ENCODE measurements around the gene RNASEH1.

Gene RNASEH1

DNA sequence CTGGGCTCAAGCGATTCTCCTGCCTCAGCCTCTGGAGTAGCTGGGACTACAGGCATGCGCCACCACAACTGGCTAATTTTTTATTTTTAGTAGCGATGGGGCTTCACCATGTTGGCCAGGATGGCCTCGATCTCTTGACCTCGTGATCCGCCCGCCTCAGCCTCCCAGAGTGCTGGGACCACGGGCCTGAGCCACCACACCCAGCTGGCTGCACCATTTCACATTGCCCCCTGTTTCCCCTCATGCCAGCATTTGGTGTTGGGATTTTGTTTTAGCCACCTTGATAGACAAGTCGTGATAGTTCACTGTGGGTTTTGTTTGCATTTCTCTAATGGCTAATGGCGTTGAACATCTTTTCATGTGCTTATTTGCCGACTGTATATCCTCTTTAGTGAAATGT lies 31.0 kb upstream of the RNASEH1 start:
- no peak for DNase-seq (ENCODE audit: low read depth)
- no peak for TF ChIP-seq CTCF (IDR thresholded peaks at IDR 0.05; ENCODE audit: insufficient read depth, low read depth, low read length, missing control alignments)
- no peak overlapping the region for H3K4me3 ChIP-seq (ENCODE audit: low read depth, low read length)

DNA sequence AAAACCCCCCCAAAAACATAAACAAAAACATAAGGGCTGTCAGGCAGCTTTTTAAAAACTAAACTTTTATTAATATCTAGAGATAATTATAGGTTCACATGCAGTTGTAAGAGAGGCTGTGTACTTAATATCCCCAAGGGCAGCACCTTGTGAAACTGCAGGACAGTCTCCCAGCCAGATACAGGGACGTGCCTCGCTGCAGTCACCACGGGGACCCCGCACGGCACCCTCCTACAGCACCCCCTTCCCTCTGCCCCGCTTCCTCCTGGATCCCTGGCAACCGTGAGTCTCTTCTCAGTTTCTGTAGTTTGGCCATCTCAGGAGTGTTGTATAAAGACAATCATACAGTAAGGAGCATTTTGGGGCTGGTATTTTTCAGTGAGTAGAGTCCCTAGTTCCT lies 30.0 kb upstream of the RNASEH1 start:
- no peak for TF ChIP-seq CTCF (IDR thresholded peaks at IDR 0.05; ENCODE audit: insufficient read depth, low read depth, low read length, missing control alignments)
- DNase-seq (ENCODE audit: low read depth): no peak
- H3K4me3 ChIP-seq (ENCODE audit: low read depth, low read length): no peak overlapping the region

DNA sequence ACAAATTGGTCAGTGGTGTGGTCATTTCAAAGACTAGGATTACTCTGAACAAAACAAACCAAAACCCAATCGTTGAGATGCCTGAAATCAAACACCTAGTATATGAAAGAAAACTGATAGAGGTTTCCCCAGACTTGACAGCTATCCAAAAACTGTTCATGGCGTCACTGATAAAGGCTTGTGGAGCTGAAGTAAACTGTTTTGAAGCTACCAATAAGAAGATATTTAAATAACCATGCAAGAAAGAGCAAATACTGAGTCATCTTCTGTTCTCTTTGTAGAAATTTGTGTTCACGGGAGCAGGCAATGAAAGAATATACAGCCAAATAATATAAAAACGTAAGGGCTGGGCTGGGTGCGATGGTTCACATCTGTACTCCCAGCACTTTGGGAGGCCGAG lies 29.3 kb upstream of the RNASEH1 start:
- no peak overlapping the region for H3K4me3 ChIP-seq (ENCODE audit: low read depth, low read length)
- no peak for DNase-seq (ENCODE audit: low read depth)
- TF ChIP-seq CTCF (IDR thresholded peaks at IDR 0.05; ENCODE audit: insufficient read depth, low read depth, low read length, missing control alignments): no peak

GRCh38 chr2:3587021-3587420 lies 28.9 kb upstream of the RNASEH1 start:
- no peak for DNase-seq (ENCODE audit: low read depth)
- H3K4me3 ChIP-seq (ENCODE audit: low read depth, low read length): no peak overlapping the region
- TF ChIP-seq CTCF (IDR thresholded peaks at IDR 0.05; ENCODE audit: insufficient read depth, low read depth, low read length, missing control alignments): no peak

DNA sequence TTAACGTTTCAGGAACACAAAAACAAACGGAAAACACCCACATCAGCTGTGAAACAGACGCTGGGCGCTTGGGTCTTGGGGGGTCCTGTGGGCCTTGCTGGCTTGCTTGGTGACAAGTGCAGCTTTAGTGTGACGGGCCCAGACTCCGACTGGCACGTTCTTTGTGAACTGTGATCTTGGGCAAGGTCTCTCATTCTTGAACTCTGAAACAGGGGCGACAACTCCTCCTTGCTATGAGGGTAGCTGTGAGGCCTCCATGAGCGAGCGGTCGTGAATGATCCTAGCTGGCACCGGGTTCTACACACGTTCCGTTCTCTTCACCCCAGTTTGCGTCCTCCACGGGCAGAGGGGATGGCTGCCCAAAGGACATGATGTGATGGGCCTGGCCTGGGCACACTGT lies 28.1 kb upstream of the RNASEH1 start:
- DNase-seq (ENCODE audit: low read depth): no peak
- no peak for TF ChIP-seq CTCF (IDR thresholded peaks at IDR 0.05; ENCODE audit: insufficient read depth, low read depth, low read length, missing control alignments)
- H3K4me3 ChIP-seq (ENCODE audit: low read depth, low read length): no peak overlapping the region

DNA sequence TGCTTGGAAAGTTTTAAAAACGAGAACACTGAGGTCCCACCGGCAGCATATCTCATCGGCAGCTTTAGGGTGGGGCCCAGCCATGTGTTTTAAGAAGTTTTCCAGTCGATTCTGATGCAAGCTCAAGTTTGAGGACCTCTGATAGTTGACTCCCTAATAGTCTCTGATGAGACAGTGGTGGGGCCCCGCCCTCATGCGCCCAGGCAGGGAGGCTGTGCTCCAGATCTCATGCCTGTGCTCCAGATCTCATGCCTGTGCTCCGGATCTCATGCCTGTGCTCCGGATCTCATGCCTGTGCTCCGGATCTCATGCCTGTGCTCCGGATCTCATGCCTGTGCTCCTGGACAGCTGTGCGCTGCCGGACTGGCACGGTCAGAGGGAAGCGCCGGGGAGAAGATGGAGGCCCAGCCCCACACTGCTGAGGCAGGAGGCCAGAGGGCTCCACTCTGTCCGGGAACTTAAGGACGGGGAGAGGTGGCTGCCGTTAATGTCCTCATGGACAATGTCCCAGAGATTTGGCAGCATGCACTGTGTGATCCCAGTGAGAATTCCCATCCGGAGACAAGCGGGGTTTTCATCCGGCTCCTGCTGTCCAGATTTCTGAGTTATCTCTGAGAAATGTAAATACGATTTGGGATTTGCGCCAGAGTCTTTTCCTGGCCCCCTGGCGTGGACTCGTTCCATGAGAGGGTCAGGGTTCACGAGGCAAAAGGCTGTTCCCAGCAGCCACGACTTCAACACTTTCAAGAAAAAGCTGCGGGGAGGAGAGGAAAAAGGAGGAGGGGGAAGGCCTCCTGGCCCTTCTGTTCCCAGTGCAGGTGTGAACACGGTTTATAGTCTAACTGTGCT lies 27.4 kb upstream of the RNASEH1 start:
- H3K4me3 ChIP-seq (ENCODE audit: low read depth, low read length): no peak overlapping the region
- DNase-seq (ENCODE audit: low read depth): no peak
- TF ChIP-seq CTCF (IDR thresholded peaks at IDR 0.05; ENCODE audit: insufficient read depth, low read depth, low read length, missing control alignments): no peak
